ENCODE data around the gene RBM33. TPM values are rescaled to one million over a fixed set of nuclear protein-coding genes. Genes with fewer than 3 reads are reported as not detected.

The RBM33 gene
- polyA plus RNA-seq, 1 donor (not counting 4 experiments of a cell fraction or from before 2014, with no cell fraction given) = 8.9 TPM

- no peaks in the 10 kb centered on the region for H3K9me3 ChIP-seq (ENCODE audit: control insufficient read depth, low read depth, low read length)
- no peak overlapping the region for H3K27ac ChIP-seq (ENCODE audit: control insufficient read depth, insufficient read depth, low read length)
- H3K79me2 ChIP-seq (ENCODE audit: control insufficient read depth, insufficient read depth, low read length) = peaks cover 52% of the 10 kb centered on the region
- no peaks in the 10 kb centered on the region for H3K27me3 ChIP-seq (ENCODE audit: control insufficient read depth, extremely low read depth, insufficient read depth, low read length)
- H4K20me1 ChIP-seq (ENCODE audit: control insufficient read depth, extremely low read depth, insufficient read depth, low read length) = no peaks in the 10 kb centered on the region
- H3K36me3 ChIP-seq (ENCODE audit: control insufficient read depth in 2 of 2, extremely low read depth in 1 of 2, insufficient read depth in 2 of 2, low read length in 2 of 2) = peaks cover 6 to 12% of the 10 kb centered on the region in 2 experiments
- H3K4me2 ChIP-seq (ENCODE audit: control insufficient read depth, extremely low read depth, insufficient read depth, low read depth, low read length) = no peak overlapping the region
- no peak for TF ChIP-seq CTCF (optimal IDR thresholded peaks at IDR 0.05 in 1 of 3, IDR thresholded peaks at IDR 0.05 in 1 of 3, conservative IDR thresholded peaks at IDR 0.05 in 1 of 3; ENCODE audit: extremely low read depth in 1 of 3, insufficient read depth in 2 of 3, low read length in 3 of 3)
- no peak for TF ChIP-seq EZH2 (IDR thresholded peaks at IDR 0.05; ENCODE audit: low read length)
- dilution Hi-C loops (cut with MboI; ENCODE audit: extremely low pct_ligation_motif_present, low sequenced_read_pairs) = no loop called here
- DNase-seq (ENCODE audit: low read depth, low spot score) = no peak
- no peak for FAIRE-seq
- H2AFZ ChIP-seq (ENCODE audit: control insufficient read depth, low read length) = no peak overlapping the region
- H3K4me3 ChIP-seq (ENCODE audit: control insufficient read depth in 2 of 3, extremely low read depth in 1 of 3, insufficient read depth in 2 of 3, low read depth in 1 of 3, low read length in 3 of 3) = no peak overlapping the region
- H3K9ac ChIP-seq (ENCODE audit: control insufficient read depth, extremely low read depth, insufficient read depth, low read length) = no peak overlapping the region
- H3K4me1 ChIP-seq (ENCODE audit: control insufficient read depth, extremely low read depth, insufficient read depth, low read length) = no peaks in the 10 kb centered on the region
- no peaks in the 10 kb centered on the region for H3K9me1 ChIP-seq (ENCODE audit: control insufficient read depth, extremely low read depth, insufficient read depth, low read length)
Measured at GRCh38 chr7:155684543-155684942, 40.1 kb downstream of the RBM33 start.

- no peak overlapping the region for H3K27ac ChIP-seq (ENCODE audit: control insufficient read depth, insufficient read depth, low read length)
- H3K4me3 ChIP-seq (ENCODE audit: control insufficient read depth in 2 of 3, extremely low read depth in 1 of 3, insufficient read depth in 2 of 3, low read depth in 1 of 3, low read length in 3 of 3) = no peak overlapping the region
- FAIRE-seq = no peak
- no peaks in the 10 kb centered on the region for H3K27me3 ChIP-seq (ENCODE audit: control insufficient read depth, extremely low read depth, insufficient read depth, low read length)
- no peak overlapping the region for H2AFZ ChIP-seq (ENCODE audit: control insufficient read depth, low read length)
- no peak overlapping the region for H3K4me2 ChIP-seq (ENCODE audit: control insufficient read depth, extremely low read depth, insufficient read depth, low read depth, low read length)
- no peaks in the 10 kb centered on the region for H4K20me1 ChIP-seq (ENCODE audit: control insufficient read depth, extremely low read depth, insufficient read depth, low read length)
- H3K9ac ChIP-seq (ENCODE audit: control insufficient read depth, extremely low read depth, insufficient read depth, low read length) = no peak overlapping the region
- peaks cover 6 to 12% of the 10 kb centered on the region in 2 experiments for H3K36me3 ChIP-seq (ENCODE audit: control insufficient read depth in 2 of 2, extremely low read depth in 1 of 2, insufficient read depth in 2 of 2, low read length in 2 of 2)
- no peaks in the 10 kb centered on the region for H3K9me3 ChIP-seq (ENCODE audit: control insufficient read depth, low read depth, low read length)
- no peaks in the 10 kb centered on the region for H3K4me1 ChIP-seq (ENCODE audit: control insufficient read depth, extremely low read depth, insufficient read depth, low read length)
- H3K9me1 ChIP-seq (ENCODE audit: control insufficient read depth, extremely low read depth, insufficient read depth, low read length) = no peaks in the 10 kb centered on the region
- no peak for DNase-seq (ENCODE audit: low read depth, low spot score)
- H3K79me2 ChIP-seq (ENCODE audit: control insufficient read depth, insufficient read depth, low read length) = peaks cover 50% of the 10 kb centered on the region
- TF ChIP-seq CTCF (optimal IDR thresholded peaks at IDR 0.05 in 1 of 3, IDR thresholded peaks at IDR 0.05 in 1 of 3, conservative IDR thresholded peaks at IDR 0.05 in 1 of 3; ENCODE audit: extremely low read depth in 1 of 3, insufficient read depth in 2 of 3, low read length in 3 of 3) (no peak), EZH2 (IDR thresholded peaks at IDR 0.05; ENCODE audit: low read length) (no peak)
- dilution Hi-C loops (cut with MboI; ENCODE audit: extremely low pct_ligation_motif_present, low sequenced_read_pairs) = no loop called here
Measured at GRCh38 chr7:155685070-155685790, 40.8 kb downstream of the RBM33 start.
